Measurements from ENCODE around the gene CRYGS.
"Not testable (repeated sequence)": the region's sequence is repeated elsewhere in the genome, so short reads cannot be mapped to it uniquely, and the experiment has no call there.

CRYGS gene

DNA sequence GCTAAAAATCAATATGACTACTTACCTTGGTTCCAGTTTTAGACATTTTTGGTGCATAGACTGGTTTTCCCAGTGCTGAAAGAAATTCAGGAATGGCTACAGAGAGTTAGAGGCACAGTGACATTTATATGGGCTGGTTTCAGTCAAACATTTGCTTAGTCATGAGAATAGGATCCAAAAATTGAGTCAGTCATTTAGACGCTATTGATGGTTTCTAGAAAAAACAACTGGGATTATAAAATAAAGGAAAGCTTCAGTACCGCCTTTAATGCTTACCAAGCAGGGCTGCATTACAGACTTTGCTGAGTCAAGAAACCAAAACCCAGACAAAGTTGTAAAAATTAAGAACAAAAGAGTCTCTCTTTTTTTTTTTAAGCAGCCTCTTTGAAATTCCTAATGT, at the start of gene CRYGS:
TSS of gene CRYGS (minus strand) at position 100 of the 400 bp plus-strand sequence. CDS start at position 46, 54 bp downstream.
- Histone ChIP-seq H3K27me3 (ENCODE audit: insufficient read depth, low read length) (no peaks in the 10 kb centered on the region), H3K9ac (ENCODE audit: low read depth, low read length) (no peak within 1 kb of the TSS), H3K4me1 (ENCODE audit: insufficient read depth, low read length) (no peaks in the 10 kb centered on the region), H3K4me3 (ENCODE audit: low read length) (no peak within 1 kb of the TSS), H3K36me3 (ENCODE audit: insufficient read depth, low read depth, low read length) (peaks cover 5% of the 10 kb centered on the region; the same call in 1 of the 2 replicates), H3K27ac (ENCODE audit: low read length) (no peak within 1 kb of the TSS), H3K9me3 (ENCODE audit: insufficient read depth, low read depth, low read length) (no peaks in the 10 kb centered on the region)

DNA sequence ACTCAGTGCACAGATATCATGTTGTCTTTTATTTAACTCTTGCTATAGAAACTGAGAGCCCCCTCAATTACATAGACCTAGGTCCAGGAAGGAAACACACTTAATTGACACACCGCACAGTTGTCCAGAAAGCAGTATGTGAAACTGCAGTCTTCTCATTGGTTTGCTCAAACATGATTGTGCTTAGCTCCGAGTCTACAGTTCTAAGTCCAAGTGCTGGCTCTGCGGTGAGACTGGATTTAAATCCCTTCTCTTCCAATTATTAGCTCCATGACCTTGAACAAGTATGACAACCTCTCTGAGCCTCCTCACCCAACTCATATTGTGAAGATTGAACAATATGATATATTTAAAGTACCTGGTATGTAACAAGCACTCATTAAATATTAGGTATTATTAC, 49.7 kb upstream of the CRYGS start:
- Histone ChIP-seq H3K27ac (ENCODE audit: low read length) (no peak overlapping the region), H3K9me3 (ENCODE audit: insufficient read depth, low read depth, low read length) (no peaks in the 10 kb centered on the region), H3K4me1 (ENCODE audit: insufficient read depth, low read length) (no peaks in the 10 kb centered on the region; the same call in 1 of the 2 replicates), H3K36me3 (ENCODE audit: insufficient read depth, low read depth, low read length) (no peaks in the 10 kb centered on the region), H3K9ac (ENCODE audit: low read depth, low read length) (no peak overlapping the region), H3K27me3 (ENCODE audit: insufficient read depth, low read length) (no peaks in the 10 kb centered on the region), H3K4me3 (ENCODE audit: low read length) (no peak overlapping the region)

DNA sequence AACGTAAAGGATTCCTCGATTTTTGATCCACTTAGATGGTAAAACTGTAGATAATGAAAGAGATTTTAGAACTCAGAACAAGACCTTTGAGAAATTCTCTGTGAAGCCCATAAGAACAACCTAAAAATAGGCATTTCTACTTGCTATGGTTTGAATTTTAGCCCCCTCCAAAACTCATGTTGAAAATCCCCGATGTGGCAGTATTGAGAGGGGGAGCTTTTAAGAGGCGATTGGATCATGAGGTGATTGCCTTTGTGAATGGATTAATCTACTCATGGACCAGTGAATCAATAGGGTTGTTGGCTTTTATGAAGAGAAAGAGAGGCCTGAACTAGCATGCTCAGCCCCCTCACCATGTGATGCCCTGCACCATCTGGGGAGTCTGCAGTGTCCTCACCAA, 48.5 kb upstream of the CRYGS start:
- Histone ChIP-seq H3K9me3 (ENCODE audit: insufficient read depth, low read depth, low read length) (no peaks in the 10 kb centered on the region), H3K9ac (ENCODE audit: low read depth, low read length) (no peak overlapping the region), H3K27ac (ENCODE audit: low read length) (no peak overlapping the region), H3K36me3 (ENCODE audit: insufficient read depth, low read depth, low read length) (no peaks in the 10 kb centered on the region), H3K4me1 (ENCODE audit: insufficient read depth, low read length) (no peaks in the 10 kb centered on the region; the same call in 1 of the 2 replicates), H3K4me3 (ENCODE audit: low read length) (no peak overlapping the region), H3K27me3 (ENCODE audit: insufficient read depth, low read length) (no peaks in the 10 kb centered on the region)

DNA sequence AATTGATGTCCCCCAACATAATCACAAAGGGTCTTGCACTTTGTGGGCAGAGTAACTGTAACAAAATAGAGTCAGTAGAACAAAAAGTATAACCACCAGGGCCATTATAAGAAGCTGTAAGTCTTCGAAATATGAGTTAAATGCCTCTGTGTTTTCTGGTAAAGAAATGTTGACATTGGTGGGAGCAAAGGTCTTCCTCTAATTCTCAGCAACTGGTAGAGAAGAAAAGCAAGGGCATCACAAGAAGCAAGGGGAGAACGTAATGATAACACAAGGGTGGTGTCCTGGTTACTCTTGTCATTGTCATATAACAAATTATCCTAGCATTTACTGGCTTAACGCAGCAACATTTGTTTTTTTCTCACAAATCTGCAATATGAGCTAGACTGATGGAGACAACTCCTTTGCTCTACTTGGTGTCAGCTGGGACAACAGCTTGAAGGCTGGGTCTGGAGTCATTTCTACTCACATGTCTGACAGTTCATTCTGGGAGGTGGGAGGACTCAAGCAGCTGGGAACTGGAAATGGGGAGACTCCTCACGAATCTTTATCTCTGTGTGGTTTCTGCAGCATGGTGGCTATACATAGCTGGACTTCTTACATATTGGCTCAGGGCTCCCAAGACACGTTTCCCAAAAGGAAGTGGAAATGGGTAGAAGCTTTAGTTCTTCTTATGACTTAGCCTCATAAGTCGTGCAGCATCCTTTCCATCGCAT, 46.6 kb upstream of the CRYGS start:
- Histone ChIP-seq H3K9me3 (ENCODE audit: insufficient read depth, low read depth, low read length) (no peaks in the 10 kb centered on the region), H3K4me3 (ENCODE audit: low read length) (no peak overlapping the region), H3K27me3 (ENCODE audit: insufficient read depth, low read length) (no peaks in the 10 kb centered on the region), H3K27ac (ENCODE audit: low read length) (no peak overlapping the region), H3K4me1 (ENCODE audit: insufficient read depth, low read length) (no peaks in the 10 kb centered on the region), H3K36me3 (ENCODE audit: insufficient read depth, low read depth, low read length) (peaks cover 5% of the 10 kb centered on the region), H3K9ac (ENCODE audit: low read depth, low read length) (no peak overlapping the region)

DNA sequence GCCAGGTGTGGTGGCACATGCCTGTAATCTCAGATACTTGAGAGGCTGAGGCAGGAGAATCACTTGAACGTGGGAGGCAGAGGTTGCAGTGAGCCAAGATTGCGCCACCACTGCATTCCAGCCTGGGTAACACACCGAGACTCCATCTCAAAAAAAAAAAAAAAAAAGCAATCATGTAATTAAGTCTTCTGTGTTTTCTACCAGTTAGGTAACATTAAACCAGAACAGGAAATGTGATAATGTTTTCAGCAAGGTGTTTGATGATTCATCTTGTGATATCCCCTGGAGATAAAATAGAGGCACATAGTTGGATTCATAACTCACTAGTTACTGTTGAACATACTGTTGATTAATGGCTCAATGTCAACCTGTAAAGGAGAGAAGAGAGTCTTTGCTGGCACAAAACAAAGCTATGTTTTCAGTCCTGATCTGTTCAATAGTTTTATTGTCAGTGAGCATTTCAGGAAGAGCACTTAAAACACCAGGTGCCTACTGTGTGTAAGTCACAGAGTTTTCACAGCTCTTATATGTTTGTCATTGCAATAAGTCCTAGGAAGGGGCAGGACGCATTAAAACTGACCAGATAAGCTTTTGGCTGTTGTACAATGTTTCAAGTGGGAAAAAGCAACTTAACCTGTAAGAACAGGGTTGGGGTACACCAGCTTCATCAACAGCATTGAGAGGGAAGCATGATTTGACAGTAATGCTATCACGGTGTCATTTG, 45.8 kb upstream of the CRYGS start:
- Histone ChIP-seq H3K4me1 (ENCODE audit: insufficient read depth, low read length) (no peaks in the 10 kb centered on the region), H3K36me3 (ENCODE audit: insufficient read depth, low read depth, low read length) (peaks cover 12% of the 10 kb centered on the region), H3K4me3 (ENCODE audit: low read length) (no peak overlapping the region), H3K9me3 (ENCODE audit: insufficient read depth, low read depth, low read length) (no peaks in the 10 kb centered on the region), H3K27me3 (ENCODE audit: insufficient read depth, low read length) (no peaks in the 10 kb centered on the region), H3K27ac (ENCODE audit: low read length) (no peak overlapping the region), H3K9ac (ENCODE audit: low read depth, low read length) (no peak overlapping the region)

DNA sequence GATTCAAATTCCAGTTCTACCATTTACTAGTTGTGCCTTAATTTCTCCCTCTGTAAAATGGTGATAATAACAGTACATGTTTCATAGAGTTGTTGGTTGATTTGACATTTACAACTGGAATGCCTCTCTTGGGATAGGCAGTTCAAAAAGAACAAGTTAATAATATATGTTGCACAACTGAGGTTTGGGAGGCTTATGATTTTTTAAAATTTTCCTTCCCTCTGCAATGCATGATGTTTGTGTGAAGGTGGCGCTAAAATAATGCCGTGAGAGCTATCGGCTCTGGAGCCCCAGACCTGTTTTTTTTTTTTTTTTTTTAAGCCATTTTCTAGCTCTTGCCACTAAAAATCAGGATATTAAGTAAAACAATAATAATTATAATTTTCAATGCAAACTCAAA, 44.9 kb upstream of the CRYGS start:
- H3K27me3 ChIP-seq (ENCODE audit: insufficient read depth, low read length) = no peaks in the 10 kb centered on the region
- peaks cover 21% of the 10 kb centered on the region for H3K36me3 ChIP-seq (ENCODE audit: insufficient read depth, low read depth, low read length)
- H3K4me3 ChIP-seq (ENCODE audit: low read length) = no peak overlapping the region
- H3K9ac ChIP-seq (ENCODE audit: low read depth, low read length) = no peak overlapping the region
- H3K9me3 ChIP-seq (ENCODE audit: insufficient read depth, low read depth, low read length) = no peaks in the 10 kb centered on the region
- no peaks in the 10 kb centered on the region for H3K4me1 ChIP-seq (ENCODE audit: insufficient read depth, low read length)
- H3K27ac ChIP-seq (ENCODE audit: low read length) = no peak overlapping the region

DNA sequence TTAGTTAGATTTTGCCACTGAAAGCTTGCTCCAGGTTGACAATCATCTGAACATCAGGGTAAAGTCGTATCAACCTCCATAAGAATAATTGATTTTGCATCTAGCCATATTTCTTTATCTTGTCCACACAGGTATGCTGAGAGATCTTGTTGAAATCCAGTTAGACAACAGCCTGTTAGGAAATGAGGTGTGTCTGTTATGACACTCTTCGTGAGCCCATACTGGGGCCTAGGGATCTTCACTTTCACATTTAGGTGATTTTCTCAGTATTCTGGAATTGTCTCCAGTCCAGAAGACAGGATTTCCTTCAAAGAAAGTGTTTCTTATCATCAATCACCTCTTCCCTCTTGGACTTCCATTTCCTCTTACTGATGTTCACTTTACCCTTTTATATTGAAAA, 44.5 kb upstream of the CRYGS start:
- H3K36me3 ChIP-seq (ENCODE audit: insufficient read depth, low read depth, low read length) = peaks cover 26% of the 10 kb centered on the region
- no peak overlapping the region for H3K9ac ChIP-seq (ENCODE audit: low read depth, low read length)
- no peaks in the 10 kb centered on the region for H3K4me1 ChIP-seq (ENCODE audit: insufficient read depth, low read length)
- H3K27me3 ChIP-seq (ENCODE audit: insufficient read depth, low read length) = no peaks in the 10 kb centered on the region
- H3K9me3 ChIP-seq (ENCODE audit: insufficient read depth, low read depth, low read length) = no peaks in the 10 kb centered on the region
- no peak overlapping the region for H3K4me3 ChIP-seq (ENCODE audit: low read length)
- no peak overlapping the region for H3K27ac ChIP-seq (ENCODE audit: low read length)

DNA sequence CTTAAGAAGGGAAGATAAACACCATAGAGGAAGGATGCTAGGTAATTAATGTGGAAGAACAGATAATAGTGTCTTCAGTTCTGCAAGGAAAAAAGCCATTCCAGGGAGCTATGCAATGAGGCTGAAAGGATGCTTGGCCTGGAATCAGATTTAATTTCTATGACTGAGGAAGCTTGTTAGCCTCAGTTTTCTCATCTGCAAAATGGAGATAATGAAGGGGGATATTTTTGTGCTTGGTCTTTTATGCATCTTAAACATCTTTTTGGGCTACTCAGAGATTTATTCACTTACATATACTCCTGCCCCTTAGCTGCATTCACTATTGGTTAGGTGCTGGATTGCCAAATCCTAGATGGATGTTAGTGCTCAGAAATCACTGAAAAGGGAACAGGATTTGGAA, 43.0 kb upstream of the CRYGS start:
- Histone ChIP-seq H3K27ac (ENCODE audit: low read length) (no peak overlapping the region), H3K4me1 (ENCODE audit: insufficient read depth, low read length) (no peaks in the 10 kb centered on the region), H3K36me3 (ENCODE audit: insufficient read depth, low read depth, low read length) (peaks cover 41% of the 10 kb centered on the region), H3K4me3 (ENCODE audit: low read length) (no peak overlapping the region), H3K9ac (ENCODE audit: low read depth, low read length) (no peak overlapping the region), H3K9me3 (ENCODE audit: insufficient read depth, low read depth, low read length) (no peaks in the 10 kb centered on the region), H3K27me3 (ENCODE audit: insufficient read depth, low read length) (no peaks in the 10 kb centered on the region)

DNA sequence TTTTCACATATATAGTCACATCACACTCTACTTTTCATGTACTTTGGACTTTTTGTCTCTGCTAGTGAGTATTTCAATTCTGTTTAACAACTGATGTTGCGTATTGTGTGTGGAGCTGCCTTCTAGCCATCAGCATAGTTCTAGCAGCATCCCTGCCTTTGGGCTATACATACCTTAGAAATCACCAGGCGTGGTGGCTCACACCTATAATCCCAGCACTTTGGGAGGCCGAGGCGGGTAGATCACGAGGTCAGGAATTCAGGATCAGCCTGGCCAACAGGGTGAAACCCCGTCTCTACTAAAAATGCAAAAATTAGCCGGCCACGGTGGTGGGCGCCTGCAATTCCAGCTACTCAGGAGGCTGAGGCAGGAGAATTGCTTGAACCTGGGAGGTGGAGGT, 42.1 kb upstream of the CRYGS start:
- not testable (repeated sequence) for H3K9me3 ChIP-seq (ENCODE audit: insufficient read depth, low read depth, low read length); H3K4me1 ChIP-seq (ENCODE audit: insufficient read depth, low read length); H3K9ac ChIP-seq (ENCODE audit: low read depth, low read length); H3K27me3 ChIP-seq (ENCODE audit: insufficient read depth, low read length); H3K4me3 ChIP-seq (ENCODE audit: low read length); H3K27ac ChIP-seq (ENCODE audit: low read length)
- peaks cover 50% of the 10 kb centered on the region for H3K36me3 ChIP-seq (ENCODE audit: insufficient read depth, low read depth, low read length)

DNA sequence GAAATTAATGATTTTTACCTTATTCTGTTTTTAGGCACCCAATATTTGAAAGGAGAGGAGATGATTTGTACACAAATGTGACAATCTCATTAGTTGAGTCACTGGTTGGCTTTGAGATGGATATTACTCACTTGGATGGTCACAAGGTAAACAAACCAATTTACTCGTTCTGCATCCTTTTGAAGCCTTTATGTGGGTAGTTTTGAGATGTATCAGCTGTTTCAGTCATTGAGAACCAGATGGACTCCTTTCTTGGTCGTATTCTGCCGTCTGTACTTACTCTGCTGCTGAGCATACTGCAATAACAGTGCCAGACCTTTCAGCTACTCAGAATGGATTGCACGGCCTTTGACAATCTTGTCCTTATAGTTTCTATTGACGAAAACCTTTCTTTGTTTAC, 39.7 kb upstream of the CRYGS start:
- no peaks in the 10 kb centered on the region for H3K9me3 ChIP-seq (ENCODE audit: insufficient read depth, low read depth, low read length)
- H3K36me3 ChIP-seq (ENCODE audit: insufficient read depth, low read depth, low read length) = peaks cover 74% of the 10 kb centered on the region
- no peak overlapping the region for H3K27ac ChIP-seq (ENCODE audit: low read length)
- H3K27me3 ChIP-seq (ENCODE audit: insufficient read depth, low read length) = no peaks in the 10 kb centered on the region
- no peak overlapping the region for H3K9ac ChIP-seq (ENCODE audit: low read depth, low read length)
- H3K4me3 ChIP-seq (ENCODE audit: low read length) = no peak overlapping the region
- no peaks in the 10 kb centered on the region for H3K4me1 ChIP-seq (ENCODE audit: insufficient read depth, low read length)

DNA sequence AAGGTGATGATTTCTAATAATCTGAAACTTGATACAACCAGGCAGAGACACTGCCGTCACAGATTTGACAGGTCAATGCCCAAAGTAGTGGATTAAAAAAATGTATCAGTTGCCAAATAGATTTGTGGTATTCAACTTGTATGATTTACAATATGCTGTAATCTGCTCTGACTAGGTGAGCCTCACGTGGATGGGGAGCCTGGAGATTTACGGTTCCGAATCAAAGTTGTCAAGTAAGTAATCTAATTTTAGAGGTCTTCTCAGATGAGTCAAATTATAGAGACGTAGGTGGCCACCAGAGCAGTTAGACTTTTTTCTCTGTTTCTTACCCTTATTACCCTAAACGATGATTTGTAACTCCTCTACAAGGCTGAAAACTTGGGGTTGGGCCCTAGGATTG, 38.4 kb upstream of the CRYGS start:
- H3K4me1 ChIP-seq (ENCODE audit: insufficient read depth, low read length) = no peaks in the 10 kb centered on the region
- H3K4me3 ChIP-seq (ENCODE audit: low read length) = no peak overlapping the region
- H3K9me3 ChIP-seq (ENCODE audit: insufficient read depth, low read depth, low read length) = no peaks in the 10 kb centered on the region
- no peak overlapping the region for H3K27ac ChIP-seq (ENCODE audit: low read length)
- H3K9ac ChIP-seq (ENCODE audit: low read depth, low read length) = no peak overlapping the region
- H3K27me3 ChIP-seq (ENCODE audit: insufficient read depth, low read length) = no peaks in the 10 kb centered on the region
- peaks cover 87% of the 10 kb centered on the region for H3K36me3 ChIP-seq (ENCODE audit: insufficient read depth, low read depth, low read length)

DNA sequence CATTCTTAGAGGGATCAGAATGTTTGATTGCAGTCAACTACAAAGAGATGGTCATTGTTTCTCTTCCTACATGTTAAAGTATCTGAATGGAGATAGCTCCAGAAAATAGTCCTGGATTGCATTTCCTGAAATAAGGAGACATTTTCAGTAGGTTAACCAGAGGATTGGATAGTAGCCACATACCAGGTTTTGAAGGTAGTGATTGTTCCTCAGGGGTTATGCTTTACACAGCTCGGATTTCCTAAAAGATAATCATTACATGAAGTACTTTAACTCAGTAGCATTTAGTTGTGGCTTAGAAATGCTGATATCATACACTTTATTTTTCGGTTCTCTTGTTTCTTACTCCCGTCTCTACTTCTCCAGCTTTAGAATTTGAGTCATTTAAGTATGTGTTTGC, 36.6 kb upstream of the CRYGS start:
- Histone ChIP-seq H3K27me3 (ENCODE audit: insufficient read depth, low read length) (no peaks in the 10 kb centered on the region), H3K36me3 (ENCODE audit: insufficient read depth, low read depth, low read length) (peaks cover 100% of the 10 kb centered on the region), H3K4me1 (ENCODE audit: insufficient read depth, low read length) (no peaks in the 10 kb centered on the region), H3K4me3 (ENCODE audit: low read length) (no peak overlapping the region), H3K27ac (ENCODE audit: low read length) (no peak overlapping the region), H3K9me3 (ENCODE audit: insufficient read depth, low read depth, low read length) (no peaks in the 10 kb centered on the region), H3K9ac (ENCODE audit: low read depth, low read length) (no peak overlapping the region)

All from iPS-20b (cell line).